ENCODE measurements around the gene PLEKHH2. TPM values are rescaled to one million over a fixed set of nuclear protein-coding genes. Genes with fewer than 3 reads are reported as not detected.

PLEKHH2 gene
- total and polyA plus RNA-seq, 2 of the 13 experiments (the other 11 are each of a cell fraction or from before 2014, with no cell fraction given), result 1.1 to 3.0 TPM

- Histone ChIP-seq H3K4me2 (ENCODE audit: low read depth, low read length) (peak within 1 kb of the TSS; percentile 89), H4K20me1 (ENCODE audit: insufficient read depth, low read length) (no peaks in the 10 kb centered on the region), H3K36me3 (replicated peaks in 1 of 2; ENCODE audit: control insufficient read depth in 1 of 2, insufficient read depth in 2 of 2, low read length in 2 of 2) (peaks cover 0 to 5% of the 10 kb centered on the region in 2 experiments; a peak in 1 of 5 replicates), H3K4me1 (ENCODE audit: insufficient read depth, low read length) (peaks cover 11% of the 10 kb centered on the region), H3K9me3 (ENCODE audit: low read length) (no peaks in the 10 kb centered on the region), H3K9ac (ENCODE audit: insufficient read depth, low read depth, low read length) (peak within 1 kb of the TSS; percentile 65), H3K4me3 (replicated peaks in 1 of 3; ENCODE audit: insufficient read depth in 1 of 3, low read depth in 2 of 3, low read length in 3 of 3) (peak within 1 kb of the TSS; percentile 86 to 94 (median 89)), H3K27me3 (ENCODE audit: control insufficient read depth in 1 of 2, insufficient read depth in 2 of 2, low read length in 2 of 2) (no peaks in the 10 kb centered on the region; a peak in 1 of 5 replicates), H2AFZ (ENCODE audit: low read length) (peak within 1 kb of the TSS; percentile 73), H3K79me2 (ENCODE audit: insufficient read depth, low read length) (no peaks in the 10 kb centered on the region), H3K27ac (ENCODE audit: extremely low read length, insufficient read depth, low read length) (peak within 1 kb of the TSS; percentile 16)
- CTCF ChIA-PET (ENCODE audit: low intra/inter-chr PET ratio, low total read pairs), result no interaction called here
- intact Hi-C loops (cut with micrococcal nuclease; ENCODE audit: unreplicated experiment) (loop anchor here (5.0 to 10.0 kb wide), 2 partner anchors 139 to 167 kb away; partner anchors contain the start of gene PLEKHH2), in situ Hi-C loops (cut with HindIII; ENCODE audit: extremely low pct_ligation_motif_present, low pct_unique_long_range_greater_than_20kb) (no loop called here)
- under 1% methylated on average over 31 of the region's 31 CpGs for WGBS (ENCODE audit: low lambda C conversion rate)
- no TSS peak for BruUV-seq (replicated peaks)
- ATAC-seq (peak; percentile 99), DNase-seq (ENCODE audit: low spot score) (peak; percentile 83), FAIRE-seq (peak; percentile 73)
- POLR2A ChIA-PET, result interaction anchor here (0.9 to 1.8 kb wide), 9 partner anchors 10 to 178 kb away, joined by 3 to 13 read pairs (median 6); partner anchors contain the start of genes ABCG5, ABCG8 and THADA
- TF ChIP-seq NR2C2 (CRISPR knock-in tag; IDR thresholded peaks at IDR 0.05; ENCODE audit: borderline replicate concordance) (peak; percentile 92), NONO (IDR thresholded peaks at IDR 0.05) (no peak), NONO (CRISPR knock-in tag; conservative IDR thresholded peaks at IDR 0.05) (peak; percentile 48; the same call in 1 of the 2 replicates), ZNF407 (CRISPR knock-in tag; IDR thresholded peaks at IDR 0.05; ENCODE audit: not compliant biosample characterization) (peak; percentile 40), KLF11 (CRISPR knock-in tag; IDR thresholded peaks at IDR 0.05) (peak; percentile 62; the same call in 1 of the 2 replicates), SNAPC4 (CRISPR knock-in tag; IDR thresholded peaks at IDR 0.05) (0 out of 2 replicates have a peak, but pooled peaks have one; percentile 34), CEBPG (CRISPR knock-in tag; IDR thresholded peaks at IDR 0.05) (peak; percentile 82), ZMYM3 (CRISPR knock-in tag; IDR thresholded peaks at IDR 0.05) (peak; percentile 67; the same call in 1 of the 2 replicates), TAF1 (CRISPR knock-in tag; IDR thresholded peaks at IDR 0.05) (peak; percentile 55; the same call in 1 of the 2 replicates)
Measured at GRCh38 chr2:43773876-43774613, 137.0 kb downstream of the PLEKHH2 start, which contains the start of gene DYNC2LI1. Gene DYNC2LI1, plus strand, starts transcription at chr2:43774039. Its CDS starts 100 bp downstream, at chr2:43774139.
